Hepatocyte (in vitro differentiated cells): Measurements from ENCODE around the gene PMPCA.

Experiments used
- CTCF ChIP-seq: fragments of 200-600 bp; sonication (generic); IDR thresholded peaks from 2 replicates; pipeline ENCODE4 v1.5.1; 2016; ENCODE audit warnings: antibody characterized with exemption, mild to moderate bottlenecking; ENCODE audit not compliant: poor library complexity
- EZH2phosphoT487 ChIP-seq: fragments of 200-600 bp; sonication (generic); IDR thresholded peaks from one replicate; pipeline ENCODE4 v1.6.1; 2018; ENCODE audit warnings: antibody characterized with exemption, mild to moderate bottlenecking, low read depth, moderate library complexity; ENCODE audit not compliant: unreplicated experiment, severe bottlenecking

GRCh38 chr9:136399176-136400037 is 11.1 kb upstream of the PMPCA start:
- TF ChIP-seq EZH2phosphoT487 (no peak), CTCF (no peak)
